Upper lobe of right lung (tissue), 1 donor: ENCODE measurements around the gene NSRP1. TPM values are rescaled to one million over a fixed set of nuclear protein-coding genes. Genes with fewer than 3 reads are reported as not detected.

ENCODE experiments used
- ATAC-seq: fragments of 200-7000 bp; cut with Tn5 transposase; one replicate; pipeline ENCODE4 v1.9.1; 2020; ENCODE audit warnings: mild to moderate bottlenecking, moderate library complexity
- DNase-seq: peaks from one replicate; pipeline ENCODE4 v3.0.0-alpha.2; 2020
- H3K27ac ChIP-seq: fragments of 200-600 bp; one replicate; pipeline ENCODE4 v1.8.0; 2022
- H3K27me3 ChIP-seq: fragments of 200-600 bp; one replicate; pipeline ENCODE4 v1.8.0; 2022; ENCODE audit warnings: mild to moderate bottlenecking
- H3K36me3 ChIP-seq: fragments of 200-600 bp; one replicate; pipeline ENCODE4 v1.8.0; 2022
- H3K4me1 ChIP-seq: fragments of 200-600 bp; one replicate; pipeline ENCODE4 v1.8.0; 2022
- H3K4me3 ChIP-seq: fragments of 200-600 bp; one replicate; pipeline ENCODE4 v1.8.0; 2022; ENCODE audit warnings: mild to moderate bottlenecking
- H3K9me3 ChIP-seq: fragments of 200-600 bp; one replicate; pipeline ENCODE4 v1.8.0; 2022
- intact Hi-C: fragments of 100-400 bp; cut with DNase I; formaldehyde crosslinking; loops from one replicate; pipeline ENCODE4 v1.11.0; 2022
- long read RNA-seq: library from polyadenylated mRNA; unstranded; transcript quantifications from one replicate; pipeline ENCODE4 v2.0.0, GENCODE V29; 2021
- total RNA-seq: library from RNA; stranded (reverse); fragmentation: NEBNext Ultra II Directional; extraction: Animal tissue kit (Norgen Biotek cat#: 25700); gene quantifications from one replicate; pipeline ENCODE4 v1.2.1, GENCODE V29; 2021
- TF ChIP-seq, protein P1 (sequence below): fragments of 200-600 bp; IDR thresholded peaks from one replicate; pipeline ENCODE4 v1.8.0; 2022; ENCODE audit warnings: antibody characterized with exemption
- donor health status: DM: no; HTN: yes; CAD: no; lungs with severe emphysema.

The NSRP1 gene, protein sequence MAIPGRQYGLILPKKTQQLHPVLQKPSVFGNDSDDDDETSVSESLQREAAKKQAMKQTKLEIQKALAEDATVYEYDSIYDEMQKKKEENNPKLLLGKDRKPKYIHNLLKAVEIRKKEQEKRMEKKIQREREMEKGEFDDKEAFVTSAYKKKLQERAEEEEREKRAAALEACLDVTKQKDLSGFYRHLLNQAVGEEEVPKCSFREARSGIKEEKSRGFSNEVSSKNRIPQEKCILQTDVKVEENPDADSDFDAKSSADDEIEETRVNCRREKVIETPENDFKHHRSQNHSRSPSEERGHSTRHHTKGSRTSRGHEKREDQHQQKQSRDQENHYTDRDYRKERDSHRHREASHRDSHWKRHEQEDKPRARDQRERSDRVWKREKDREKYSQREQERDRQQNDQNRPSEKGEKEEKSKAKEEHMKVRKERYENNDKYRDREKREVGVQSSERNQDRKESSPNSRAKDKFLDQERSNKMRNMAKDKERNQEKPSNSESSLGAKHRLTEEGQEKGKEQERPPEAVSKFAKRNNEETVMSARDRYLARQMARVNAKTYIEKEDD
- total RNA-seq: 31.0 TPM
- long read RNA-seq, transcript NSRP1-217 (6 exons, 2,420 nt): minor isoform, 8 of 60 reads
- long read RNA-seq, transcript NSRP1-201 (7 exons, 2,541 nt): major isoform, 30 of 60 reads
- long read RNA-seq, partial matches to known transcripts: 7 of 60 reads
- long read RNA-seq, other reads (novel, unspliced or antisense): 11 of 60 reads

DNA sequence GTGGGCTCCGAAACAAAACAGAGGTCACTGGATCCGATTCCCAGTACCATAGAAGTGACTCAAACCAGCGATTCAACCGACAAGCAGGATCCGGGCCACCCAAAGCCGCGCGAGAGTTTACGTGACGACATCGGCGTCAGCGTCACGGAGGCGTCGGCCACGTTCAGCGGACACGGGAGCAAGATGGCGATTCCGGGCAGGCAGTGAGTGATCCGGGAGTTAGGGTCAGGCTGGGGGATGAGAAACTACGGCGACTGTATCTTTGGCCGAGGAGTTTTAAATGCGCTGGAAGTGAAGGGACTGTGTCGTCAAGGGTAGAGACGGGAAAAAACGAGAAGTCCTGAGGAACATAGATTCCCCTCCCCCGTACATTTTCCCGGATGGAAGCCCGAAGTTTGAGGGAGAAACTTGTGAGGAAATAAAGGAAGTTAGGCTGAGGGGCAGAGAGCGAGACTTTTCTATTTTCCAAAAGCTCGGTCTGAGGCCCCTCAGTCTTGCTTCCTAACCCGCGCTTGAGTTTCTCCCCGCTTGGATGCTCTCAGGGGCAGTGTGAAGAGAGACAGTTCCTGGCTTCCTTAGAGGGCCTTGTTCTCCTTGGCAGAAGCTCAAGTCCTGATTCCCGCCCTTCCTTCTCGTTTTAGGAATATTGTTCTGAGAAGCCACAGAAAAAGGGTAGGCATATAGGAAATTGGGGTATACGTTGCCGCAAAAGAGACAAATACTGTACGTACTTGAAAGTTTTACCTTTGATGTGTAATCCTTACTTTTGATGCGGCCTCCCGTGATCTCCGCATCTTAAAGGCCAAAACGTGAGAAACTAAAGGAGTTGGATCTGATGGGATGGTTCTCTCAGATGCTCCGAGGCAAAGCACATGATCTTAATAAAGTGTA is at the start of gene NSRP1:
Gene NSRP1 (plus strand): TSS at position 156 of the 891 bp plus-strand sequence. CDS start 28 bp downstream, at position 184.
- Histone ChIP-seq H3K9me3 (no peaks in the 10 kb centered on the region), H3K36me3 (peaks cover 21% of the 10 kb centered on the region), H3K27ac (peak within 1 kb of the TSS; percentile 98), H3K27me3 (no peaks in the 10 kb centered on the region), H3K4me1 (peaks cover 25% of the 10 kb centered on the region), H3K4me3 (peak within 1 kb of the TSS; percentile 79)
- TF ChIP-seq, protein P1, sequence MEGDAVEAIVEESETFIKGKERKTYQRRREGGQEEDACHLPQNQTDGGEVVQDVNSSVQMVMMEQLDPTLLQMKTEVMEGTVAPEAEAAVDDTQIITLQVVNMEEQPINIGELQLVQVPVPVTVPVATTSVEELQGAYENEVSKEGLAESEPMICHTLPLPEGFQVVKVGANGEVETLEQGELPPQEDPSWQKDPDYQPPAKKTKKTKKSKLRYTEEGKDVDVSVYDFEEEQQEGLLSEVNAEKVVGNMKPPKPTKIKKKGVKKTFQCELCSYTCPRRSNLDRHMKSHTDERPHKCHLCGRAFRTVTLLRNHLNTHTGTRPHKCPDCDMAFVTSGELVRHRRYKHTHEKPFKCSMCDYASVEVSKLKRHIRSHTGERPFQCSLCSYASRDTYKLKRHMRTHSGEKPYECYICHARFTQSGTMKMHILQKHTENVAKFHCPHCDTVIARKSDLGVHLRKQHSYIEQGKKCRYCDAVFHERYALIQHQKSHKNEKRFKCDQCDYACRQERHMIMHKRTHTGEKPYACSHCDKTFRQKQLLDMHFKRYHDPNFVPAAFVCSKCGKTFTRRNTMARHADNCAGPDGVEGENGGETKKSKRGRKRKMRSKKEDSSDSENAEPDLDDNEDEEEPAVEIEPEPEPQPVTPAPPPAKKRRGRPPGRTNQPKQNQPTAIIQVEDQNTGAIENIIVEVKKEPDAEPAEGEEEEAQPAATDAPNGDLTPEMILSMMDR: no peak
- DNase-seq: peak; percentile 97
- ATAC-seq: peak; percentile 98
- intact Hi-C loops: no loop called here

- ATAC-seq (no peak), DNase-seq (no peak)
- Histone ChIP-seq H3K9me3 (peaks cover 17% of the 10 kb centered on the region), H3K27ac (no peak overlapping the region), H3K36me3 (no peaks in the 10 kb centered on the region), H3K4me1 (no peaks in the 10 kb centered on the region), H3K4me3 (no peak overlapping the region), H3K27me3 (no peaks in the 10 kb centered on the region)
- TF ChIP-seq, protein P1: no peak
- intact Hi-C loops: no loop called here
These were observed 48.2 kb upstream of the NSRP1 start for GRCh38 chr17:30068465-30068864.

GRCh38 chr17:30074254-30074653 is 42.4 kb upstream of the NSRP1 start:
- TF ChIP-seq, protein P1: no peak
- intact Hi-C loops: no loop called here

GRCh38 chr17:30074730-30075129 is 41.9 kb upstream of the NSRP1 start:
- Histone ChIP-seq H3K4me3 (no peak overlapping the region), H3K36me3 (no peaks in the 10 kb centered on the region), H3K27ac (no peak overlapping the region), H3K4me1 (no peaks in the 10 kb centered on the region), H3K27me3 (no peaks in the 10 kb centered on the region), H3K9me3 (no peaks in the 10 kb centered on the region)
- intact Hi-C loops: no loop called here
- ATAC-seq (no peak), DNase-seq (no peak)
- TF ChIP-seq, protein P1: no peak

More at GRCh38 chr17:30074254-30074653, 42.4 kb upstream of the NSRP1 start:
- H3K27me3 ChIP-seq: no peaks in the 10 kb centered on the region
- DNase-seq (no peak), ATAC-seq (no peak)
- no peaks in the 10 kb centered on the region for H3K9me3 ChIP-seq
- H3K27ac ChIP-seq: no peak overlapping the region
- no peaks in the 10 kb centered on the region for H3K36me3 ChIP-seq
- no peaks in the 10 kb centered on the region for H3K4me1 ChIP-seq
- H3K4me3 ChIP-seq: no peak overlapping the region

- intact Hi-C loops: no loop called here
- no peak overlapping the region for H3K27ac ChIP-seq
- H3K36me3 ChIP-seq: no peaks in the 10 kb centered on the region
- DNase-seq (no peak), ATAC-seq (no peak)
- H3K4me1 ChIP-seq: no peaks in the 10 kb centered on the region
- H3K9me3 ChIP-seq: no peaks in the 10 kb centered on the region
- no peak overlapping the region for H3K4me3 ChIP-seq
- H3K27me3 ChIP-seq: no peaks in the 10 kb centered on the region
- TF ChIP-seq, protein P1: no peak
These were observed 33.8 kb upstream of the NSRP1 start for GRCh38 chr17:30082773-30083172.
